Measurements from ENCODE around the gene PDAP1.

DNA sequence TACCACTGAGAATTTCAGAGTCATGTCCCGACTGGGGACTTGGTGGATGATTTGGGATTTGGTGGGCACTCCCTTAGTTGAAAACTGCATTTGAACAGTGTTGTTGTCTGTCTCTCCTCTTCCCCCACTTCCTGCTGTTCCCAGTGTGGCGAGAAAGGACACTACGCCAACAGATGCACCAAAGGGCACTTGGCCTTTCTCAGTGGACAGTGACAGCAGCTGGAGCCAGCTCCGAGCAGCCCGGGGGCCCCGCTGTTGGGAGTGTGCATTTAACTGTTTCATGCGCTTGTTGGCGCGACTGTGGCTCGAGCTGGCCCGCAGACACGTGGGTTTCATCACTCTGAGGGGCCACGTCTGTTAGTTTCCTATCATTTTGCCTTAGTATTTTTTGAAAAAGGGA is 47.9 kb upstream of the PDAP1 start:
- TF ChIP-seq POLR2AphosphoS5 (IDR thresholded peaks at IDR 0.05): no peak
- TF ChIP-seq, protein P1, sequence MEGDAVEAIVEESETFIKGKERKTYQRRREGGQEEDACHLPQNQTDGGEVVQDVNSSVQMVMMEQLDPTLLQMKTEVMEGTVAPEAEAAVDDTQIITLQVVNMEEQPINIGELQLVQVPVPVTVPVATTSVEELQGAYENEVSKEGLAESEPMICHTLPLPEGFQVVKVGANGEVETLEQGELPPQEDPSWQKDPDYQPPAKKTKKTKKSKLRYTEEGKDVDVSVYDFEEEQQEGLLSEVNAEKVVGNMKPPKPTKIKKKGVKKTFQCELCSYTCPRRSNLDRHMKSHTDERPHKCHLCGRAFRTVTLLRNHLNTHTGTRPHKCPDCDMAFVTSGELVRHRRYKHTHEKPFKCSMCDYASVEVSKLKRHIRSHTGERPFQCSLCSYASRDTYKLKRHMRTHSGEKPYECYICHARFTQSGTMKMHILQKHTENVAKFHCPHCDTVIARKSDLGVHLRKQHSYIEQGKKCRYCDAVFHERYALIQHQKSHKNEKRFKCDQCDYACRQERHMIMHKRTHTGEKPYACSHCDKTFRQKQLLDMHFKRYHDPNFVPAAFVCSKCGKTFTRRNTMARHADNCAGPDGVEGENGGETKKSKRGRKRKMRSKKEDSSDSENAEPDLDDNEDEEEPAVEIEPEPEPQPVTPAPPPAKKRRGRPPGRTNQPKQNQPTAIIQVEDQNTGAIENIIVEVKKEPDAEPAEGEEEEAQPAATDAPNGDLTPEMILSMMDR (IDR thresholded peaks at IDR 0.05): no peak

Measured in prostate gland (tissue), 2 donors.